Cardiac fibroblast (primary cell): Measurements from ENCODE around the gene AOX1.
A peak's percentile ranks its signal among the peaks of the same experiment; 100 is the strongest.
"Not testable (repeated sequence)": the region's sequence is repeated elsewhere in the genome, so short reads cannot be mapped to it uniquely, and the experiment has no call there.

Experiments used
- DNase-seq, 2 donors: peaks; one replicate each; pipeline versions ENCODE4 v3.0.0 to v3.0.0-alpha.2; 2010; ENCODE audit warnings: low read depth in 2 of 2
- H3K4me3 ChIP-seq, 2 donors: replicated peaks in 1 of 2; 1 replicate in 1 of 2; 2 replicates in 1 of 2; pipeline ENCODE4 v1.5.1; 2011; ENCODE audit warnings: low read depth in 2 of 2, low read length in 2 of 2, mild to moderate bottlenecking in 2 of 2, moderate library complexity in 1 of 2
- TF ChIP-seq, protein P1 (sequence below): IDR thresholded peaks from one replicate; pipeline ENCODE4 v1.5.1; 2011; ENCODE audit warnings: low read depth, mild to moderate bottlenecking, low read length, inconsistent platforms

Gene AOX1

DNA sequence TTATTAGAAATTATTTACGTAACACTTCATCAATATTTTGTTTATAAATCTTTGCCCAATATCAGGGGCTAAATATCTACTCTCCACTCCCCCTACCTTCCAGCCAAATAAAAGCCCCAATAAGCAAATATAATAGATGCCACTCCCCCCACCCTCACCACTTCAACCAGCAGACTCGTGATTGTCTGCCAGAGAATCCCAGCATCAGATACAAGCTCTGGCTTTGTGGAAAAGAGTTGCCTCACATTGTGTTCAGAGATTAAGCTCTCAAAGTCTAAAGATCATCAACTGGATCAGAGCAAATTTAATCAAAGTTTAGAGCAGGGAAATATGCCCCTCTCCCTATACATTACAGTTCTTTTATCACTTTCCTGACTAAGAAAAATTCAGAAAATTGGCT, 39.5 kb downstream of the AOX1 start:
- no peak for DNase-seq
- TF ChIP-seq, protein P1, sequence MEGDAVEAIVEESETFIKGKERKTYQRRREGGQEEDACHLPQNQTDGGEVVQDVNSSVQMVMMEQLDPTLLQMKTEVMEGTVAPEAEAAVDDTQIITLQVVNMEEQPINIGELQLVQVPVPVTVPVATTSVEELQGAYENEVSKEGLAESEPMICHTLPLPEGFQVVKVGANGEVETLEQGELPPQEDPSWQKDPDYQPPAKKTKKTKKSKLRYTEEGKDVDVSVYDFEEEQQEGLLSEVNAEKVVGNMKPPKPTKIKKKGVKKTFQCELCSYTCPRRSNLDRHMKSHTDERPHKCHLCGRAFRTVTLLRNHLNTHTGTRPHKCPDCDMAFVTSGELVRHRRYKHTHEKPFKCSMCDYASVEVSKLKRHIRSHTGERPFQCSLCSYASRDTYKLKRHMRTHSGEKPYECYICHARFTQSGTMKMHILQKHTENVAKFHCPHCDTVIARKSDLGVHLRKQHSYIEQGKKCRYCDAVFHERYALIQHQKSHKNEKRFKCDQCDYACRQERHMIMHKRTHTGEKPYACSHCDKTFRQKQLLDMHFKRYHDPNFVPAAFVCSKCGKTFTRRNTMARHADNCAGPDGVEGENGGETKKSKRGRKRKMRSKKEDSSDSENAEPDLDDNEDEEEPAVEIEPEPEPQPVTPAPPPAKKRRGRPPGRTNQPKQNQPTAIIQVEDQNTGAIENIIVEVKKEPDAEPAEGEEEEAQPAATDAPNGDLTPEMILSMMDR, result no peak
- H3K4me3 ChIP-seq, result no peak overlapping the region

DNA sequence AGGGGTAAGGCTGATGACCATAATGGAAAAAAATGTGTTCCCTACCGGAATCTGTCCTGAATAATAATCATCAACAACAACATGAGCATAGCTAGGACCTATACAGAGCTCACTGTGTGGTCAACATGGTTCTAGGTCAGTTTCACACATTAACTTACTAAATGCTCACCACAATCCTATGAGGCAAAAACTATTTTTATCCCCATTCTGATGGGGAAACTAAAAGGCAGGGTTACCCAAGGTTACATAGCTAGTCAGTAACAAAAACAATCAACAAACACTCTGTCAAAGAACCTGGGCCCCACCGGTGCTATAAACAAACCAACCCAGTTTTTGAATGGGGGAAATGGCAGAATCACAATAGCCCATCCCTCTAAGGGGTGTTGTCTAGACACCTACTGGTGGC, 40.1 kb downstream of the AOX1 start:
- TF ChIP-seq, protein P1, result no peak
- DNase-seq, result peak; percentile 39 to 82
- no peak overlapping the region for H3K4me3 ChIP-seq

DNA sequence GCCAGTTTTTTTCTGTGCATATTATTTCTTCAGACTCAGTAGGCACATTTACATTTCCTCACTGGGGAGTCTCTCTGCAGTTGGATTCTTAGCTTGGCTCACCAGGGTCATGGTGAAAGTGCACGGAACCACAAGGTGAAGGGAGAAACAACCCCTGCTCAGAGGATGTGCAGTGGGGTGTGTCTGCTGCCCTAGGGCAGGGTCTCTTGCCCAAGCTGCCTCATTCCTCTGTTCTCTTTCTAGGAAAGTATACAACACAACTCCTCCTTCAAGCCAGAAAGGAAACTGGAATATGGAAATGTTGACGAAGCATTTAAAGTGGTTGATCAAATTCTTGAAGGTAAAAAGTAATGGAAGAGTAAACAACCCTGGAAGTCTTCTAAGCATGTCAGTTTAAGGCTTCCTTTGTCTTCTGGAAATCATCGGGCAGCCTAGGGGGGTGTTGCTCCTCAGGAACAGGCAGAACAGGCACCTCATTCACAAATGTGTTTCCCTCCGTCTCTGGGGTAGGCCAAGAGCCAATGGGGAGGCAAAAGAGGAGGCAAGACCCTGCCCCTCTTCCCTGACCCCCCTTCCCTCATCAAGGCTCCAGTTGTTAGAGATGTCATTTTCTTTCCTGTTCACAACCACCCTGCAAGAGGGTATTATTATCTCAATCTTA, 41.4 kb downstream of the AOX1 start:
- TF ChIP-seq, protein P1, result no peak
- no peak for DNase-seq
- H3K4me3 ChIP-seq, result no peak overlapping the region

DNA sequence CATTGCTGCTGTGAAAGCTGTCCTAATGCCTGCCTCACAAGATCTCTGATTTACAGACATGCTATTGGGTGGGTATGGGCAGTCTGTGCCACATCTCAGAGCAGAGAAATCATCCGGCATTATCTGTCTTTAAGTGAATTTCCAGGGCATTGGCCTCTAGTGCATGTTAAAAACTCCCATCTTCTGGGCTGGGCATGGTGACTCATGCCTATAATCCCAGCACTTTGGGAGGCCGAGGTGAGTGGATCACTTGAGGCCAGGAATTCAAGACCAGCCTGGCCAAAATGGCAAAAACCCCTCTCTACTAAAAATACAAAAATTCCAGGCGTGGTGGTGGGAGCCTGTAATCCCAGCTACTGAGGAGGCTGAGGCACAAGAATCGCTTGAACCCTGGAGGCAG, 42.6 kb downstream of the AOX1 start:
- H3K4me3 ChIP-seq, result not testable (repeated sequence)
- peak in 1 of 2 donors; percentile 30 for DNase-seq

DNA sequence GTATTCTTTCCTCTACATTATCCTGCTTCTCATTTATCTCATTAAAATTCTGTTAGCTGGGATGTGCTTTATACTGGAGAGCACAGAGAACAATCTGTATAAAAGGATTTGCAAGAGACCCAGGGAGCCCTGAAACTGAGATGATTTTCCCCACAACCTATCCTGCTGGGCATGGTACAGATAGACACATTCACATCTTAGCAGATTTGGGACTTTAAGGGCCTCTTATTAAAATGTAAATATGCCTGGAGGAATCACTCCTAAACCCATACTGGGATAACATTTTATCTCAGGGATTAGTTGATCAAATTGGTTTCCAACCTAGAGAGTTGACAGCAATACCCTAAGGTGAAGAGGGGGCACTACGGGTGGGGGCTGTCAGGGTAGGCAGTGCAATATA, 45.5 kb downstream of the AOX1 start:
- TF ChIP-seq, protein P1, result no peak
- H3K4me3 ChIP-seq, result no peak overlapping the region
- no peak for DNase-seq

DNA sequence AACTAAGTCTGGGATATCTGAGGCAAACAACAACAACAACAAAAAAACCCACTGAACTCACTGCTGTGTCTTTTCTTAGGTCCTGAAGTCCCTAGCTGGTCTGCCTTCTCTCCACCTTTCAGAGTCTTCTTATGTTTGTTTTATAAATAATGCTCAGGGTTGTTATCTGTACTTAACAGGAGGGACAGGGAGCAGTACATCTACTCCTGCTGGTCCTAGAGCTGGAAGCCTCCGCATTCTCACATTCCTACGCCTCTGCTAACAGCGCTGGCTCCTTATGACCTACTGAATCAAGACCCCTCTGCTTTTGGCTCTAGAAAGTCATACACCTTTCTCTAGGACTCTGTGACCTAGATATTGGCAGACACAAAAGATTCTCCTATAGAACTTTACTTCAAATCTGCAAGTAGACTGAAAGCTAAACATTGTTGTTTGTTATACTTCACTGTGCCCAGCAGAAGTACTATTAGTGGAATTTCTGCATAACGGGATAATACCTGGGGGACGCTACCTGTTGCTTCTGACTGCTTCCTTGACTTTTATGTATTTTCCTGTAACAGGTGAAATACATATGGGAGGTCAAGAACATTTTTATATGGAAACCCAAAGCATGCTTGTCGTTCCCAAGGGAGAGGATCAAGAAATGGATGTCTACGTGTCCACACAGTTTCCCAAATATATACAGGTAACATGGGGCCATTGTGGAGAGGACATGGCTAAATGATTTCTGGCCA, 48.6 kb downstream of the AOX1 start:
- DNase-seq, result no peak
- TF ChIP-seq, protein P1, result no peak
- no peak overlapping the region for H3K4me3 ChIP-seq

DNA sequence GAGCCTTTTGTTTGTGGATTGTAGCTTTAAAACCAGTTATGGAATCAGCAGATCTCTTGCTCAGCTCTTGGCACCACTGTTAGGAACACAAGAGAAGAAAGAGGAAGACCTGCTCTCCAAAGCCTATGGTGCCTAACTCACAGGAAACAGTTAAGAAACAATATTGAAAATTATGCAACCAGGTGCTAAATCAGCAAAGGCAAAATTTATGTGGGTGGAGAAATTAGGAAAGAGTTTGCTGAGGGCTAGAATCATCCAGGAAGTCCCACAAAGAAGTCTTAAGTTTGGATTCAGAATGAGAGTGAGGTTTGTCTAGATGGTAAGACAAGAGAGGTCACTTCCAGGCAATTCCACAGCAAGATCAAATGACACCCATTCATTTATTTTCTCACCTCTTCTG, 49.4 kb downstream of the AOX1 start:
- no peak overlapping the region for H3K4me3 ChIP-seq
- TF ChIP-seq, protein P1, result no peak
- DNase-seq, result peak in 1 of 2 donors; percentile 67
